ENCODE results near the gene AGXT. TPM values are rescaled to one million over a fixed set of nuclear protein-coding genes. Genes with fewer than 3 reads are reported as not detected.

AGXT gene
- total RNA-seq, 1 experiment from 2014 or later: 0.36 TPM

DNA sequence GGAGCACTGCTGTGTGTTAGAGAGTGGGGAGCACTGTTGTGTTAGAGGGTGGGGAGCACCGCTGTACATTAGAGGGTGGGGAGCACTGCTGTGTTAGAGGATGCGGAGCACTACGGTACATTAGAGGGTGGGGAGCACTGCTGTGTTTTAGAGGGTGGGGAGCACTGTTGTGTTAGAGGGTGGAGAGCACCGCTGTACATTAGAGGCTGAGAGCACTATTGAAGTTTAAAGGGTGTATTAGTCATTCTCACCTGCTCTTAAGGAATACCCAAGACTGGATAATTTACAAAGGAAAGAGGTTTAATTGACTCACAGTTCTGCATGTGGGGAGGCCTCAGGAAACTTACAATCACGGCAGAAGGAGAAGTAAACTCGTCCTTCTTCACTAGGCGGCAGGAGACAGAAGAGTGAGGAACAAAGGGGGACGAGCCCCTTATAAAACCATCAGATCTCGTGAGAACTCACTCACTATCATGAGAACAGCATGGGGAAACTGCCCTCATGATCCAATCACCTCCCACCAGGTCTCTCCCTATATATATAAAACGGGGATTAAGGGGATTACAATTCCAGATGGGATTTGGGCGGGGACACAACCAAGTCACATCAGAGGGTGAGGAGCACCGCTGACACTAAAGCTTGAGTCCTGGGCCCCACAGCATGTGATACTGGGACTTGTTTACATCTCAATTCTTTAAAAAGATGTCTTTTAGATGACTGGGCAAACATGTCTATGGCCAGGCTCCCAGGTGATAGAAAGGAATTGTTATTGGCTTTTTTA is 19.5 kb upstream of the AGXT start:
- TF ChIP-seq, protein P1, sequence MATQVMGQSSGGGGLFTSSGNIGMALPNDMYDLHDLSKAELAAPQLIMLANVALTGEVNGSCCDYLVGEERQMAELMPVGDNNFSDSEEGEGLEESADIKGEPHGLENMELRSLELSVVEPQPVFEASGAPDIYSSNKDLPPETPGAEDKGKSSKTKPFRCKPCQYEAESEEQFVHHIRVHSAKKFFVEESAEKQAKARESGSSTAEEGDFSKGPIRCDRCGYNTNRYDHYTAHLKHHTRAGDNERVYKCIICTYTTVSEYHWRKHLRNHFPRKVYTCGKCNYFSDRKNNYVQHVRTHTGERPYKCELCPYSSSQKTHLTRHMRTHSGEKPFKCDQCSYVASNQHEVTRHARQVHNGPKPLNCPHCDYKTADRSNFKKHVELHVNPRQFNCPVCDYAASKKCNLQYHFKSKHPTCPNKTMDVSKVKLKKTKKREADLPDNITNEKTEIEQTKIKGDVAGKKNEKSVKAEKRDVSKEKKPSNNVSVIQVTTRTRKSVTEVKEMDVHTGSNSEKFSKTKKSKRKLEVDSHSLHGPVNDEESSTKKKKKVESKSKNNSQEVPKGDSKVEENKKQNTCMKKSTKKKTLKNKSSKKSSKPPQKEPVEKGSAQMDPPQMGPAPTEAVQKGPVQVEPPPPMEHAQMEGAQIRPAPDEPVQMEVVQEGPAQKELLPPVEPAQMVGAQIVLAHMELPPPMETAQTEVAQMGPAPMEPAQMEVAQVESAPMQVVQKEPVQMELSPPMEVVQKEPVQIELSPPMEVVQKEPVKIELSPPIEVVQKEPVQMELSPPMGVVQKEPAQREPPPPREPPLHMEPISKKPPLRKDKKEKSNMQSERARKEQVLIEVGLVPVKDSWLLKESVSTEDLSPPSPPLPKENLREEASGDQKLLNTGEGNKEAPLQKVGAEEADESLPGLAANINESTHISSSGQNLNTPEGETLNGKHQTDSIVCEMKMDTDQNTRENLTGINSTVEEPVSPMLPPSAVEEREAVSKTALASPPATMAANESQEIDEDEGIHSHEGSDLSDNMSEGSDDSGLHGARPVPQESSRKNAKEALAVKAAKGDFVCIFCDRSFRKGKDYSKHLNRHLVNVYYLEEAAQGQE (IDR thresholded peaks at IDR 0.05; ENCODE audit: insufficient read depth in 1 of 2, low read depth in 2 of 2, low read length in 1 of 2): no peak
- no peak for TF ChIP-seq SIN3A (IDR thresholded peaks at IDR 0.05; ENCODE audit: borderline replicate concordance, insufficient read depth, low read depth, low read length)
- TF ChIP-seq, protein P2, sequence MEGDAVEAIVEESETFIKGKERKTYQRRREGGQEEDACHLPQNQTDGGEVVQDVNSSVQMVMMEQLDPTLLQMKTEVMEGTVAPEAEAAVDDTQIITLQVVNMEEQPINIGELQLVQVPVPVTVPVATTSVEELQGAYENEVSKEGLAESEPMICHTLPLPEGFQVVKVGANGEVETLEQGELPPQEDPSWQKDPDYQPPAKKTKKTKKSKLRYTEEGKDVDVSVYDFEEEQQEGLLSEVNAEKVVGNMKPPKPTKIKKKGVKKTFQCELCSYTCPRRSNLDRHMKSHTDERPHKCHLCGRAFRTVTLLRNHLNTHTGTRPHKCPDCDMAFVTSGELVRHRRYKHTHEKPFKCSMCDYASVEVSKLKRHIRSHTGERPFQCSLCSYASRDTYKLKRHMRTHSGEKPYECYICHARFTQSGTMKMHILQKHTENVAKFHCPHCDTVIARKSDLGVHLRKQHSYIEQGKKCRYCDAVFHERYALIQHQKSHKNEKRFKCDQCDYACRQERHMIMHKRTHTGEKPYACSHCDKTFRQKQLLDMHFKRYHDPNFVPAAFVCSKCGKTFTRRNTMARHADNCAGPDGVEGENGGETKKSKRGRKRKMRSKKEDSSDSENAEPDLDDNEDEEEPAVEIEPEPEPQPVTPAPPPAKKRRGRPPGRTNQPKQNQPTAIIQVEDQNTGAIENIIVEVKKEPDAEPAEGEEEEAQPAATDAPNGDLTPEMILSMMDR (IDR thresholded peaks at IDR 0.05): no peak
- TF ChIP-seq TCF7L2 (IDR thresholded peaks at IDR 0.05; ENCODE audit: low read depth, low read length): no peak
- no peak for TF ChIP-seq POLR2AphosphoS5 (IDR thresholded peaks at IDR 0.05; ENCODE audit: low read depth, low read length)

DNA sequence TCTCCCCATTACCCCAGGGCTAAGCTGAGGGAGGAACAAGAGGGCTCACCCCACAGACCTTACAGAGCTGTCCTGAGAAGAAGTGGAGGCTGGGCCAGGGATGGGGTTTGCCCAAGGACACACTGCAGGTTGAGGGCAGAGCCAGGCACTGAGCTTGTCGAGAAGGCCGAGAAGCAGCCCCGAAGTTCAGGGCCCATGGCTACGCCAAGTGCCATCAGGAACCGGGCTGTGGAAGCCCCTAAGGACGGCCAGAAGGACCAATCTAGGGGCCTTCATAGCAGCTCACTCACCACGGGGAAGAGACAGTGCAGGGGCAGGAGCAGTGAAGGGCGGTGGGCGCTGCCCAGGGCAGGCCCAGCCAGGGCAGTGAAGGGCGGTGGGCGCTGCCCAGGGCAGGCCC is 18.6 kb upstream of the AGXT start:
- no peaks in the 10 kb centered on the region for H3K36me3 ChIP-seq (ENCODE audit: control insufficient read depth, insufficient read depth, low read length)
- in situ Hi-C loops (cut with HindIII; ENCODE audit: low pct_unique_long_range_greater_than_20kb, low sequenced_read_pairs): no loop called here
- TF ChIP-seq SIN3A (IDR thresholded peaks at IDR 0.05; ENCODE audit: borderline replicate concordance, insufficient read depth, low read depth, low read length) (no peak), TCF7L2 (IDR thresholded peaks at IDR 0.05; ENCODE audit: low read depth, low read length) (no peak)
- no TSS peak for BruUV-seq (replicated peaks)
- H3K4me3 ChIP-seq (ENCODE audit: low read depth in 2 of 2, low read length in 2 of 2): no peak overlapping the region
- no peak overlapping the region for H3K27ac ChIP-seq (ENCODE audit: low read length)
- ATAC-seq (no peak; the same call in 1 of the 2 replicates), DNase-seq (ENCODE audit: low read depth, low spot score) (no peak)
- POLR2A ChIA-PET: no interaction called here
- CTCF ChIA-PET: interaction anchor here (1.0 kb wide), 1 partner anchor 10 kb away, joined by 7 read pairs; no protein-coding TSS in a partner anchor
- H3K4me1 ChIP-seq (ENCODE audit: control insufficient read depth, insufficient read depth, low read length): no peaks in the 10 kb centered on the region
- peaks cover 6% of the 10 kb centered on the region; the same call in 1 of the 2 replicates for H3K9me3 ChIP-seq (ENCODE audit: control insufficient read depth, insufficient read depth, low read depth, low read length)
- H3K27me3 ChIP-seq (ENCODE audit: control insufficient read depth, insufficient read depth, low read length): no peaks in the 10 kb centered on the region
- intact Hi-C loops (cut with micrococcal nuclease; ENCODE audit: unreplicated experiment): no loop called here

More for the DNA sequence above, 19.5 kb upstream of the AGXT start:
- no TSS peak for BruUV-seq (replicated peaks)
- CTCF ChIA-PET: interaction anchor here (1.0 kb wide), 1 partner anchor 9 kb away, joined by 7 read pairs; no protein-coding TSS in a partner anchor
- H3K4me1 ChIP-seq (ENCODE audit: control insufficient read depth, insufficient read depth, low read length): no peaks in the 10 kb centered on the region
- POLR2A ChIA-PET: no interaction called here
- DNase-seq (ENCODE audit: low read depth, low spot score) (no peak), ATAC-seq (no peak)
- intact Hi-C loops (cut with micrococcal nuclease; ENCODE audit: unreplicated experiment) (no loop called here), in situ Hi-C loops (cut with HindIII; ENCODE audit: low pct_unique_long_range_greater_than_20kb, low sequenced_read_pairs) (no loop called here)
- H3K4me3 ChIP-seq (ENCODE audit: low read depth in 2 of 2, low read length in 2 of 2): no peak overlapping the region
- H3K27me3 ChIP-seq (ENCODE audit: control insufficient read depth, insufficient read depth, low read length): 0 out of 2 replicates have a peak, but pooled peaks cover 2% of the 10 kb centered on the region
- no peaks in the 10 kb centered on the region for H3K36me3 ChIP-seq (ENCODE audit: control insufficient read depth, insufficient read depth, low read length)
- peaks cover 2% of the 10 kb centered on the region; the same call in 1 of the 2 replicates for H3K9me3 ChIP-seq (ENCODE audit: control insufficient read depth, insufficient read depth, low read depth, low read length)
- H3K27ac ChIP-seq (ENCODE audit: low read length): no peak overlapping the region

DNA sequence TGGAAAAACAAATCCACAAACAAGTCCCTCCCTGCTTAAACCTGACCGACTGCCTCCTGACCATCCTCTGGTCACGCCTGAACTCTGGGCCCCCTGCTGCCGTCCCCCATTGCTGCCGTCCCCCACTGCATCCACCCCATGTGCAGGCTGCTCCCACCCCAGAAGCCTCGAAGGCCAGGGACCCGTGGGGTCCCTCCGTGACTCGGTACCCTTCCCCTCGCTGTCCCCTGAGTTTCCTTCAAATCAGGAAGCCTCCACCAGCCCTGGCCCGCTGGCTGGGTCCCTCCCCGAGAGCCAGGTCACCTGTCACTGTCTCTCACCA is 17.9 kb upstream of the AGXT start:
- POLR2A ChIA-PET: no interaction called here
- intact Hi-C loops (cut with micrococcal nuclease; ENCODE audit: unreplicated experiment): no loop called here
- TF ChIP-seq, protein P1 (IDR thresholded peaks at IDR 0.05; ENCODE audit: insufficient read depth in 1 of 2, low read depth in 2 of 2, low read length in 1 of 2): no peak
- TF ChIP-seq, protein P2 (IDR thresholded peaks at IDR 0.05): no peak

More for the DNA sequence above, 17.9 kb upstream of the AGXT start:
- Histone ChIP-seq H3K4me3 (ENCODE audit: low read depth in 2 of 2, low read length in 2 of 2) (no peak overlapping the region), H3K27ac (ENCODE audit: low read length) (no peak overlapping the region), H3K36me3 (ENCODE audit: control insufficient read depth, insufficient read depth, low read length) (no peaks in the 10 kb centered on the region), H3K27me3 (ENCODE audit: control insufficient read depth, insufficient read depth, low read length) (no peaks in the 10 kb centered on the region), H3K4me1 (ENCODE audit: control insufficient read depth, insufficient read depth, low read length) (no peaks in the 10 kb centered on the region), H3K9me3 (ENCODE audit: control insufficient read depth, insufficient read depth, low read depth, low read length) (peaks cover 6% of the 10 kb centered on the region; the same call in 1 of the 2 replicates)
- ATAC-seq (no peak), DNase-seq (ENCODE audit: low read depth, low spot score) (no peak)
- BruUV-seq (replicated peaks): no TSS peak
- in situ Hi-C loops (cut with HindIII; ENCODE audit: low pct_unique_long_range_greater_than_20kb, low sequenced_read_pairs): no loop called here
- CTCF ChIA-PET: interaction anchor here (1.1 to 2.2 kb wide), 4 partner anchors 10 to 366 kb away, joined by 4 to 9 read pairs (median 4); no protein-coding TSS in a partner anchor
